ENCODE data around the gene KRT7.

DNA sequence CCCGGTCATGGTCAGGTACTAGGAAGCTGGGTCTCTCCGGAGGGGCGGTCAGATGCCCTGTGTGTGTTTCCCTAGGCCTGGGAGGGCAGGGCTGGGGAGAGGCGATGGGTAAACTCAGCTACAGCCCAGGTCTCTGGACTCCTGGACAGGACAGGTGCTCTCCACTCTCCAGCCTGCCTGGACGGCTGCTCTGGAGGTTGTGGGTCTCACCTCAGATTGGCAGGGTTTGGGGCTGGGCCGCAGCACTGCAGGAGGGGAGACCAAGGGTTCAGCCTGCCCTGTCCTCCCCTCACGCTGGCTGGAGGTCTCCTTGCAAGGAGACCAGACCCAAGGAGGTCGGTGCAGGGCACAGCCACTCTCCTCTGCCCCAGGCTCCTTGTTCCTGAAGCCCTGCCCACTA, 49.1 kb upstream of the KRT7 start:
- TF ChIP-seq CTCF (conservative IDR thresholded peaks at IDR 0.05) (no peak), EZH2 (IDR thresholded peaks at IDR 0.05; ENCODE audit: low read depth) (no peak)
